HG03045 (cell line): ENCODE data around the gene TBXAS1.

ENCODE experiments used
- ATAC-seq: cut with Tn5 transposase; IDR thresholded peaks from one replicate; pipeline ENCODE4 v1.9.1; 2021; ENCODE audit warnings: mild to moderate bottlenecking, moderate library complexity; ENCODE audit not compliant: unreplicated experiment

TBXAS1 gene

DNA sequence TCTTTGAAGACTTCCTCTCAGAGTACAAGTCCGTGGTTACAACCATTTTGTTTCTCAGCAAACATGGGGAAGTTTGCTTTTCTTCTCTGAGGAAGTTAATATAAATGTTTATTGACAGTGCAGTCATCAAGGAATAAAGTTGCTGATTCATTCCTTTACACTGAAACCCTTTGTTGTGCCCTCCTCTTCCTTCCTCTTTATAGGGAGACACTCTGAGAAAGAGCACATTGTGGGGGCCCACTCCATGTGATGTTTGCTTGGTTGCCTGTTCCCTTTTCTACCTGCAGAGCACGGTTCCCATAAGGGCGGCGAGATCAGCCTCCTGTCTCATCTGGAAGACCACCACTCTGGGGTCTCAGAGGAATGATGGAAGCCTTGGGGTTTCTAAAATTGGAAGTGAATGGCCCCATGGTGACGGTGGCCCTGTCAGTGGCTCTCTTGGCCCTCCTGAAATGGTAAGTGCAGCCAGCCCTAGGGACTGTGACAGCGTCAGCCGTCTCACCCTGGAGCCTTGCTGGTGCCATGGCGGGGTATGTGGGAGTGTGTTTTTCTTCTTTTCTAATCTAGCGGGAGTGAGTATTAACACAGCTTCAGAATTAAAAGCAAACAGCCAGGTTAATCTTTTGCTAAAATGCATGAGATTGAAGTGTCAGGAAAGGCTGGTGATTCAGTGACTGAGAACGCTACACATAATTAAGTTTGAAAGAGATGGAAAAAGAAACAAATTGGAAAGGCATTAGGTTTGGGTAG, at the start of gene TBXAS1:
TSS of gene TBXAS1 (plus strand) at position 240 of the 750 bp plus-strand sequence. CDS start at position 367, 127 bp downstream.
- ATAC-seq: peak; percentile 56

DNA sequence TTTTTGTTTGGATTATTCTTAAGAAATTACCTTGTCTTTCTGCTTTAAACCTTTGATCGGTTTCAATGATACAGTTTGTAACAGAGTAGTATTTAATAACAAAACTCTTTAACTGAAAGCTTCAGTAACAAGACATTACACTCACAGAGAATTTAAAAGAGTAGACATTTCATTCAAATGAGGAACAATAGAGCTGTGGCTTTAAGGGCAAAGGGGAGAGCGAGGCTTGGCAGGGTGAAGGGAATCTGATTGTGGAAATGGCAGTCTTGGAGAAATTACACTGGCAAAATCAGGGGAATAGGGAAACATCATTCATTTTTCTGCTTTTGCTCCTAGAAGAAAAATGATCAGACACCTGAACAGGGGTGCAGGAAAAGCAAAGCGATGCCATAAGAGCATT, 46.1 kb upstream of the TBXAS1 start:
- ATAC-seq: no peak

DNA sequence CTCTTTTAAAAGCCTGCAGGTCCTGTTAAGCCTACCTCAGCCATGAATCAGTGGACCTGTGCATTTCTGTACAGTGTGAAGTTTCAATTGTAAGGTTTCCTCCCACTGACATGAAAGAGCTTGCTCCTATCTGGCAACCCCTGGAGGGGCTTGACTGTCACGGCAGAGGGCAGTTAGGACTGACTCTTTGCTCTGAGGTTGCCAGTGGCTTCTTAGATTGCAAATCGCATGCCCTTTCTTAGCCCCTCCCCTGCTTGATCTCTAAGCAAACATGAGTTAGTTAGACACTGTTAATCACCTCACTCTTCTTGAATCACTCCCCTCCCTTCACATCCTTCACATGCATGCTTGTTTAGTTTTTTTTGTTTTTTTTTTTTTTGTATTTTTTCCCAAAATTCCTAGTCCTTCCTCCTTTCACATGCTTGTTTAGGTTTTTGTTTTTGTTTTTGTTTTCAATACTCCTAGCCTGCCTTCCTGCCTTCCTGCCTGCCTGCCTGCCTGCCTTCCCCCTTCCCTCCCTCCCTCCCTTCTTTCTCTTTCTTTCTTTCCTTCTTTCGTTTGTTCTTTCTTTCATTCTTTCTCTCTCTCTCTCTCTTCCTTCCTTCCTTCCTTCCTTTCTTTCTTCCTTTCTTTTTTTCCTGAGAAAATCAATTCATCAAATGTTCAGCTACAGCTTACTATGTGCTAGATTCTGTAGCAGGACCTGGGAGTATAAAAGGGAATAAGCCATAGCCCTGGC, 45.2 kb upstream of the TBXAS1 start:
- no peak for ATAC-seq

DNA sequence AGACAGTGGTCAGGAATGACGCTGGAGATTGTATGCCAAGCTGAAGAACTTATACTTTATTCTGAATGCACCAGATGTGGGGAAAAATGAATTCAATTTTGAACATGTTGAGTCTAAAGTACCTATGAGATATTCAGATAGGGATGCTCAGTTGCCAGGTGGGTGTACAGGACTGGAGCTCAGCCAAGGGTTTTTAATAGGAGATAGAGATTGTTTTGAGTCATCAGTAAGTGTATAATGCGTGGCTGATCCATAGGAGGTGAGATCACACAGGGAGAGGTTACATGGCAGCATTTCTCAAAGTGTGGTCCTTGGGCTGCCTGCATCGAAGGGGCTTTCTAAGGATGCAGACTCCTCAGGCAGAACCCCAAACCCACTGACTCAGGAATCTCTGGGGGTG, 44.4 kb upstream of the TBXAS1 start:
- no peak for ATAC-seq

DNA sequence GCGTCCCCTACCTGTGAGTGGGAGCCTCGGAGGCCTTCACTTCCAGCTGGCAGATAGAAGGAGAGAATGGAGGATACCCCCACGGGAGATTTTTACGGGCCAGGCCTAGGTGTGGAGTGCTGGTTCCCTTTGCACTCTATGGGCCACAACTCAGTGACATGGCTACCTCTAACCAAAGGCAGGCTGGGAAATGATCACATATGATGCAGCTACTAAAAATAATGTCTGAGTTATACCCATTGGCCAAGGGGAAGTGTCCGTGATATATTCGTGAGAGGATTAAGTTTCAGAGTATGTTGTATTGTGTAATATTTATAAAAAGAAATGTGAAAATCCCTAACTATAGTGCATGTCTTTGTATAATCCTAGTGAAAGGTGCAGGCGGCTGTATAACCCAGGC, 37.7 kb upstream of the TBXAS1 start:
- ATAC-seq: no peak

DNA sequence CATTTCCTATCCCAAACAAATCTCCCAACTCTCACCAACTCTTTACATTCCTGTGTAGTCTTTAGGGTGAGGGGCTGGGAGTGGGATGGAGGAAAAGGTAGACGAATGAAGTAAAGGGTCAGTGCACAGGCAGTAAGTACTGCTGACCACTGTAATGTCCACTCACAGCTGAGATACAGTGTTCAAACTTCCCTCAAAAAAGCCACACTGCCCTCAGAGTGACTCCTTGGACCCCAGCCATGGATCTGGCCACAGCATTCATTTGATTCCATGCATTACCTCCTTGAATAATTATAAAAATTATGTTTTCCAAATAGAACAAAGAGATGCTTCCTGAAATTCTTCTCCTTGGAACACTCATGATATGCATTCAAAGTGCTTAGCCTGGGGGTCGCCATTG, 31.5 kb upstream of the TBXAS1 start:
- no peak for ATAC-seq

DNA sequence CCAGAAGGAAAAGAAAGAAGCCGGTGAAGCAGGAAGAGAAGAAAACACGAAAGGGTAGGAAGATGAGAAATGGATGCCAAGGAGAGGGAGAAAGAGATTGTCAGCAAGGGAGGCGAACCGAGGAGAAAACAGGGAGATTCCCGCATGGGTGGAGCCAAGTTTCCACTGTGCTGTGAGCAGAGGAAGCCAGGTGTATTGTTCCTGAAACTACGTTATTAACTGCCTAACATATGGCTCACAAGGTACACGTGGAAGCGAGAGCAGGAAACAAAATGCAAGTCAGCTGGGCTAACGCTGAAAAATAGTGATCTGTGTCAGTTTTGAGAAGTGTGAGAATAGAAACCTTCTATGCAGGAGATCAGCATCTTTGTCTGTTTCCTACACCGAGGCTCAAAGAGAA, 30.8 kb upstream of the TBXAS1 start:
- ATAC-seq: no peak

DNA sequence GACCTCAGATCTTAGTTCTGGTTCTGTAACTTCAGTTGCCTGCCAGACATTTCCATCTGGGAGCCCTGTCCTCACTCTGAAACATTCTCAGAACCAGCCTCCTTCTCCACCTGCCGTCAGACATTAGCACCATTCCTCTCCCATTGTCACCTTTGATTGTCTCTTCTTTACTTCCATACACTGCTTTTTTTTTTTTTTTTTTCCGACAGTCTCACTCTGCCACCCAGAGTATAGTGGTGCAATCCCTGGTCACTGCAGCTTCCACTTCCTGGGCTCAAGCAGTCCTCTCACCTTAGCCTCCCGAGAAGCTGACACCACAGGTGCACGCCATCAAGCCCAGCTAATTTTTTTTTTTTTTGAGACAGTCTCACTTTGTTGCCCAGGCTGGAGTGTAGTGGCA, 30.2 kb upstream of the TBXAS1 start:
- ATAC-seq: no peak

DNA sequence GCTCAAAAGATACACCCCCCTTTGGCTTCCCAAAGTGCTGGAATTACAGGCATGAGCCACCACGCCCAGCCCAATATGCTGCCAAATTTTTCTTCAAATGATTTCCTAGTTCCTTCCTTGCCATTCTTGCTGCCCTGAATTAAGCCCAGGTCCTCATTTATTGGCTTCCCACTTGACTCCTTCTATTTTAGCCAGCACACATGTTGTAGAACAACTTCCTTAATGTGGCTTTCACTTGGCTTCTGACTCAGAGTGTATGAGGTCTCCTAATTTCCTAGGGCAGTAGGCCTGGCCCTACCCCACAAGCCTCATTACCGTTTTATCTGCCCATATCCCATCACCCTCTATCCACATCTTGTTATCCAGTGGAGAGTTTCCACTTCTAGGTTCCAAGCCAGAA, 29.5 kb upstream of the TBXAS1 start:
- no peak for ATAC-seq

DNA sequence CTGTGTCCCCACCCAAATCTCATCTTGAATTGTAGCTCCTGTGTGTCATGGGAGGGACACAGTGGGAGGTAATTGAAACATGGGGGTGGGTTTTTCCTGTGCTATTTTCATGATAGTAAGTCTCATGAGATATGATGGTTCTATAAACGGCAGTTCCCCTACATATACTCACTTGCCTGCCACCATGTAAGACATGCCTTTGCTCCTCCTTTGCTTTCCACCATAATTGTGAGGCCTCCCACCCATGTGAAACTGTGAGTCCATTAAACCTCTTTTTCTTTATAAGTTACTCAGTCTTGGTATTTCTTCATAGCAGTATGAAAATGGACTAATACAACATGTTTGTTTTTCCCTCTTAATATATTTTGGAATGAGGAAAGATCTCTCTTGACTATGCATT, 24.5 kb upstream of the TBXAS1 start:
- ATAC-seq: no peak

DNA sequence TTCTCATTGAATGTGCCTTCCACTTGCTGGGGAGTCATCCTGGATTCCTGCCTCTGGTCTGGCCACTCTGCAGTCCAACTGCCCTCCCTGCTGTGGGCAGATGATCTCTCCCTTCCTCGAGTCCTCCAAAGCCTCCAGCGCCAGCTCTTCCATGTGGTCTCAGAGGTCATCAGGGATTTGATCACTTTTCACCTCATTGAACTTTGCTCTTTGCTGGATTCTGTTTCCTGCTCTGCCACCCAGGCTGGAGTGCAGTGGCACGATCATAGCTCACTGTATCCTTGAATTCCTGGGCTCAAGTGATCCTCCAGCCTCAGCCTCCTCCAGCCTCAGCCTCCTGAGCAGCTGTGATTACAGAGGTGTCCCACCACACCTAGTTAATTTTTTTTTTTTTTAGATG, 22.1 kb upstream of the TBXAS1 start:
- ATAC-seq: no peak

DNA sequence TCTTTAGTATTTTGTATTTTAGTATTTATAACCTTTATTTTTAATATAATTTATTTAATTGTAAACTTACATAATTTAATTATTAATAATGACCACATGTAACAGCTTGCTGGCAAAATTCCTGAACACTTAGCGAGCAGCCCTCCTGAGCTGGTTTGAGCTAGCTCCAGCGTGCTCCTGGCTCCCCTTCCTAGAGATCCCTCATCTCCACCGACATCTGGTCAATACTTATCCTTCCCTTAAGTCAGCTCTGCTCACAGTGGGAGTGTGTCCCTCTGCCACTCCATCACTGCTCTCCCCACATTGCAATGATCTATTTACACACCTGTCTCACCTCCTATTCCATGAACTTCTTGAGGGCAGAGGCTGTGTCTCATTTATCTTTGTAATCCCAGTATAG, 20.6 kb upstream of the TBXAS1 start:
- no peak for ATAC-seq

DNA sequence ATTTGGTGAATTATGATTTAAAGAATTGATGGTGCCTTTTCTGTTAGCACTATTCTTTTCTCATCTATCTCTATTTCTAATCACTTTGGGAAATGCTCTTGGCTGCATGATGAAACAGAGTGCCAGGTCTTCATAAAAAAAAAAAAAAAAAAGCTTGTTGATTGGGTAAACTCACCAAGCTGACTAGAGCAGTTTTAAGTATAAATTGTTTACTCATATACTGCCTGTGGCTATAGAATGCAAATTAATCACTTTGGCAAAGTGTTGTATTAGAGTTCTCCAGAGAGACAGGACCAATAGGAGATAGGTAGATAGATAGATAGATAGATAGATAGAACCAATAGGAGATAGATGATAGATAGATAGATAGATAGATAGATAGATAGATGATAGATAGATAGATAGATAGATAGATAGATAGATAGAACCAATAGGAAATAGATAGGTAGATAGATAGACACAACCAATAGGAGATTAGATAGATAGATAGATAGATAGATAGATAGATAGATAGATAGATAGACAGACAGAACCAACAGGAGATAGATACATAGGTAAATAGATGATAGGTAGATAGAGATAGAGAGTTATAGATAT, 20.1 kb upstream of the TBXAS1 start:
- no peak for ATAC-seq

DNA sequence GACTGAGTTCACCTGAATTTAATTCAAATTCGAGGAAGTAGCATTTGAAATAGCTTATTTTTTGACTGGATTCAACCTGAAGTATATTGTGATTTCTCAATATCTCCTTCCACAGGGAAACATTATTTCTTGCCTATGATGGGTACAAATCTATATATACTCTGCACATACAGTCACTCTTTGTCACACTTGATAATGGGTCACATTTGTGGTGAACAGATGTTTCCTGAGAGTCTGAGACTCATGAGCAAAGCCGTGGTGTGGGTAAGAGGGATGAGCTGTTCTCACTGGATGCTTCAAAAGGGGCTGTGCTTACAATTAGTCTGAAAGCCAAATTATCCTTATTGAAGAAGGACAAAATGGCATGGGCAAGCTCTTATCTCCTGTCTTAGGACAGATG, 18.0 kb upstream of the TBXAS1 start:
- ATAC-seq: no peak

DNA sequence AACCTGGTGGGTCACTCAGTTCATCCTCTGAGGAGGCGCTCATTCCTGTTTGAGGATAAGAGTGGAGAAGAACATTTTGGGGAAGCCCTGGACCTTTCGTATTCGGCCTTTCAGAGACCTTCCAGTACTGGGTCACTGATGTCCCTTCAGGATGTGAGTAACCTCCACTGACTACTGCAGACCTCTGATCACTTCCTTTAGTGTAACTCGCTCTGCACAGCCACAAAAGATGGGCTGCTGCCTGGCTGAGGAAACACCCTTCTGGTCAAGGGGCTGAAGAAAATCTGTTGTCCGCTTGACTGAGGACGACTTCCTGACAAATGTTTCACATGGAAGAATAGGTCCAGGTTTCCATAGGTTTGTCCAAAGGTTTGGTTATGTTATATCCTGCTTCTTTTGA, 15.9 kb upstream of the TBXAS1 start:
- no peak for ATAC-seq

DNA sequence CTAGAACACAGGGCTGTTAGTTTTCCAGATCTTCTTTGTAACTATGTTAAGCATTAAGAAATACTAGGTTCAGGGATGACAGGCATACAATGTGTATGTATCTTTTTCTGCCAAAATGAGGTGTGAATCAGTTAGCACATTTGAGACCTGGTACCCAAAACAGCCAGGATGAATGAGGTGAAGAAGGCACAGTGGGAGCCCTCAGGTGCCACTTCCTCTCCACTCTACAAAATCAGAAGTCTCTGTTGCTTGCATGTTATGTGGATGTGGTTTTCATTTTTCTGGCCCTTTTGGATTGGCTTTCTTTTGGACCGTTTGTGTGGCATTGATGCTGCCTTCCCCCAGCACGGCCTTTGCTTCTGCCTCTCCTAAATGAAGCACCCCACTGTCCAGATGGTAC, 15.4 kb upstream of the TBXAS1 start:
- ATAC-seq: no peak

DNA sequence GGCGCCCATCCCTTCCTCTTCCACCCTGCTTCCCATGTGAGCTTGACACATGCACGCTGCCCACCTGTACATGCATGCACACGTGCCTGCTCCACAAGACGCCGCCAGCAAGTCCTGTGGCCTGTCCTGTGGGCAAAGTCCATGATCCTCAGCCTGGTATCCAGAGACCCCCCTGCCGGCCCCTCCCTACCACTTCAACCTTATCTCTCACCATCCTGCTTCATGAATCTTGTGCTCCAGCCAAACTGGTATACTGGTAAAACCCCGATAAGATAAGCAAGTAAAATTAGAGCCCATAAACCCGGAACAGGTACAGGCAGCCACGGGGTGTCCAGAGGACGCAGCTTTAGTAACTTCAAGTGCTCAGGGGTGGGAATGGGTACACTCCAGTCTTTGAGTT, 11.8 kb upstream of the TBXAS1 start:
- ATAC-seq: no peak

DNA sequence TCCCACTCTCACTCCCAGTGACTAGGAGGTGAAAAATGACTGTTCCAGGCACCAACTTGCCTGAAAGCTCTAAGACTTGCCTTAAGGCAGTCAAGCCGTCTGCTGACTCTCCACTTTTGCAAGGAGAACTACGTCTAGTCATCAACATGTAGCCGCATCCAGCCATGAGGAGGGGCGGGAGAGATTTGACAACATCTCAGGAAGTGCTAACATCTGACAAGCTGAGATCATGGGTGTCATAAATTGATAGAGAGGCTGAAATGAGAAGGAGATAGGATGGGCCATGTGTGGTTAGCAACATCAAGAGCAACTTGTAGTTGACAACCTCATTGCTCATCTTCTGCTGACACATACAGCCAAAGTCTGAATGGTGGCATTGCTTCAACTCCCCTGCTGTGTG, 9.0 kb upstream of the TBXAS1 start:
- ATAC-seq: no peak

DNA sequence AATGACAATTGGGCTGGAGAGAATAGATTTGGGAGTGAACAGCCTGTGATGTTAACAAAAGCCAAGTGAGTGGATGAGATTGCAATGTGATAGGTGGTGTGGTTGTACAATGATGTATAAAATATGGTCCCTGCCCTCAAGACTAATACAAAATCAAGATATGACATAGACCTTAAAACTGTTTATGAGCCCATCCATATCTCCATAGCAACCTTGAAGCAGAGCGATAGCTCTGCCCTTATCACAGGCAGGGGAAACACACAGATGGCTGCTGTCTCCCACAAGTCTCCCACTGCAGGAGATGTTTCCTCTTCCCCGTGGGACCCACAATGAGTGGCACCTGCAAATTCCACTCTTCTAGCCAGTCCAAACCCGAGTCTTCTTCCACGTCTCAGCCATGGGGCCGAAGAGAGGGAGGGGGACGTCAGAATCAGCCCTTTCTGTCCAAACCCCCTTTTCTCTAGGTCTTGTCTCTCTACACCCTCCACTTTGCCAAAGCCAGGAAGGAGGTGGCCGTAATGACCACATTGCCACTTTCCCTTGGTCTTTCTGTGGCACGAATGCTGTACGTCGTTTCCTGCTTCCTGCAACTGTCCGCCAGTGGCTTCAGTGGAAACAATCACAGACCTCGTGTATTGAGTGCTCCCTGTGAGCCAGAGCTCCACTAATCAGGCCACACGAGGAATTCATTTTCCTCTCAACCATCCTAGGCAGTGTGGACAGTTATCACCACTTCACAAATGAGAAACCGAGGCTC, 7.5 kb upstream of the TBXAS1 start:
- ATAC-seq: no peak

DNA sequence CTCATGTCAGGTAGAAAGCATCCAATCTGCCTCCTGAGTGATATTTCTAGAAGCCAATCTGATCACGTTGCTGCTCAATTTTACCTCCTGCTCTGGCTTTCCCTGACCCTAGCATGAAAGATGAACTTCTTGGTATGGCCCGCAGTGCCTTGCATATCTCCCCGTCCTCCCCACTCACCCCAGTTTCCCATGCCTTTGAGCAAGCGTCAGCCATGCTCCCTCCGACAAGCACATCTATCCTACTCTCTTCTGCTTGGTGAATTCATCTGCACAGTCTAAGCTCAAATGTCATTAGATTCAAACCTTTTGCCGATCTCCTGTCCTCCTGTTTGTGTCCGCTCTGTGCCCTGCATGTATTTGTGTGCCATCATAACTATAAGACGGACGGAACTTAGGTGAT, 6.2 kb upstream of the TBXAS1 start:
- no peak for ATAC-seq

DNA sequence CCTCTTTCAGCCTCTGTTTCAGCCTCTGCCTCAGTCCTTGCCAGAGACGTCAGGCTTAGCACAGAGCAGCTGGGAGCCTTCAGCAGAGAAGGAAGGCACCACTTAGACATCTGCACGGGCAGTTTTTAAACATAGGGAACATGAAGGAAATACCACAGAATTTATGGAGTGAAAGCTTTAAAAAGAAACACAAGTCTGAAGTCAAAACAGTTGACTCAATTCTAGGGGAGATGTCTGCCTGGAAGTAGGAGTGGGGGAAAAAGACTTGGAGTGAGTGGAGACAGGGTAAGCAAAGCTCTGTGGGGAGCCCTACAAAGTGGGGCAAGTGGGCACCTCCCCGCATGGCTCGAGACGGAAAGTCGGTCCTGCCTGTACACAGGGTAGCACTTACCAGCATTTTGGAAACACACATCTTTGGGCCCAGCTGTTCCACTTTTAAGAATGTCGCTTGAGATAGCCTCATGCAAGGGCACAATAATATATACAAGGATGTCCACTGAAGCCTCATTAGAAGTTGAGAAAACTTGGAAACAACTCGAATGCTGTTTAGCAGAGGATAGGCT, 5.0 kb upstream of the TBXAS1 start:
- no peak for ATAC-seq
